ENCODE data around the gene CLEC4M. TPM values are rescaled to one million over a fixed set of nuclear protein-coding genes. Genes with fewer than 3 reads are reported as not detected.

The CLEC4M gene
- total RNA-seq, 1 experiment from 2014 or later, result not detected

GRCh38 chr19:7729211-7729610 is 33.8 kb upstream of the CLEC4M start:
- Histone ChIP-seq H3K4me1 (ENCODE audit: insufficient read depth, low read length) (no peaks in the 10 kb centered on the region), H3K4ac (ENCODE audit: low read depth, low read length) (no peak overlapping the region), H3K23me2 (ENCODE audit: insufficient read length, low read depth, low read length, poor library complexity, severe bottlenecking) (peaks cover 7% of the 10 kb centered on the region), H3K14ac (ENCODE audit: insufficient read depth, low read length) (no peak overlapping the region), H2AK5ac (ENCODE audit: insufficient read length, low read length) (no peak overlapping the region), H2AFZ (ENCODE audit: low read length) (no peak overlapping the region), H3K56ac (ENCODE audit: insufficient read length, low read depth, low read length) (no peak overlapping the region), H4K5ac (ENCODE audit: insufficient read length, low read depth, low read length) (no peak overlapping the region), H3K9me3 (ENCODE audit: control insufficient read depth, low read depth, low read length) (no peaks in the 10 kb centered on the region), H2BK15ac (ENCODE audit: low read depth, low read length) (no peak overlapping the region), H3K79me1 (ENCODE audit: insufficient read depth, low read depth, low read length, poor library complexity, severe bottlenecking) (no peaks in the 10 kb centered on the region), H3K23ac (ENCODE audit: insufficient read length, low read depth, low read length) (no peak overlapping the region), H3K27ac (ENCODE audit: insufficient read length, low read depth, low read length) (no peak overlapping the region), H3K9ac (ENCODE audit: extremely low read depth, insufficient read length, low read length) (no peak overlapping the region), H3K27me3 (ENCODE audit: insufficient read depth, low read length) (peaks cover 18% of the 10 kb centered on the region; the same call in 1 of the 2 replicates), H2BK20ac (ENCODE audit: low read depth, low read length, poor library complexity, severe bottlenecking) (no peak overlapping the region), H3K18ac (ENCODE audit: insufficient read length, low read depth, low read length) (no peak overlapping the region), H2BK12ac (ENCODE audit: insufficient read length, low read depth, low read length) (no peak overlapping the region), H3T11ph (ENCODE audit: low read length) (no peak overlapping the region), H3K4me2 (ENCODE audit: insufficient read depth, insufficient read length, low read length) (peak overlapping the region; percentile 65), H3K79me2 (ENCODE audit: insufficient read depth, low read length) (no peaks in the 10 kb centered on the region), H4K91ac (ENCODE audit: insufficient read length, low read depth, low read length) (no peak overlapping the region), H2BK120ac (ENCODE audit: low read depth, low read length, poor library complexity, severe bottlenecking) (no peak overlapping the region), H2BK5ac (ENCODE audit: insufficient read length, low read length) (no peak overlapping the region), H4K20me1 (ENCODE audit: control insufficient read depth, insufficient read depth, insufficient read length) (no peaks in the 10 kb centered on the region), H4K8ac (replicated peaks; ENCODE audit: insufficient read length, low read depth, low read length) (no peak overlapping the region)
- peaks cover 0 to 3% of the 10 kb centered on the region in 2 experiments; a peak in 2 of 5 replicates for H3K9me3 Mint-ChIP-seq
- H3K4me1 Mint-ChIP-seq, result peaks cover 10 to 21% of the 10 kb centered on the region in 2 experiments
- DNase-seq, result peak; percentile 54
- H3K27ac Mint-ChIP-seq, result no peak overlapping the region
- no peak for TF ChIP-seq CTCF (conservative IDR thresholded peaks at IDR 0.05)
- H3K27me3 Mint-ChIP-seq (ENCODE audit: low read depth), result peaks cover 87% of the 10 kb centered on the region
- no peaks in the 10 kb centered on the region for H3K36me3 Mint-ChIP-seq (ENCODE audit: insufficient read depth in 1 of 3, low read depth in 3 of 3)
- WGBS (ENCODE audit: extremely low coverage, insufficient read length, low lambda C conversion rate), result no CpG with 5 or more reads among the region's 16 CpGs
- H3K4me3 Mint-ChIP-seq, result peak overlapping the region in 1 of 2 experiments; percentile 83; a peak in 2 of 5 replicates

Data from H9 (cell line).